ENCODE results near the gene GGTLC2. TPM values are rescaled to one million over a fixed set of nuclear protein-coding genes. Genes with fewer than 3 reads are reported as not detected.
"Not testable (repeated sequence)": the region's sequence is repeated elsewhere in the genome, so short reads cannot be mapped to it uniquely, and the experiment has no call there.

Gene GGTLC2
- total RNA-seq, 1 experiment from 2014 or later = not detected

GRCh38 chr22:22683668-22684361 lies 39.4 kb downstream of the GGTLC2 start:
- BruUV-seq (replicated peaks) = no TSS peak
- intact Hi-C loops (cut with micrococcal nuclease; ENCODE audit: unreplicated experiment) = no loop called here
- DNase-seq = no peak
- no peak overlapping the region for H3K27ac Mint-ChIP-seq (ENCODE audit: unreplicated experiment)
- H3K36me3 Mint-ChIP-seq (ENCODE audit: insufficient read depth, unreplicated experiment) = no peaks in the 10 kb centered on the region
- no peaks in the 10 kb centered on the region for H3K9me3 Mint-ChIP-seq (ENCODE audit: low read depth, unreplicated experiment)
- CTCF ChIA-PET = interaction anchor here (1.4 to 2.4 kb wide), 6 partner anchors 10 to 200 kb away, joined by 5 to 21 read pairs (median 8); no protein-coding TSS in a partner anchor
- no peak overlapping the region for H3K4me3 Mint-ChIP-seq (ENCODE audit: low read depth, unreplicated experiment)
- H3K4me1 Mint-ChIP-seq (ENCODE audit: low read depth, unreplicated experiment) = no peaks in the 10 kb centered on the region
- peaks cover 42% of the 10 kb centered on the region for H3K27me3 Mint-ChIP-seq (ENCODE audit: unreplicated experiment)
- TF ChIP-seq, protein P1, sequence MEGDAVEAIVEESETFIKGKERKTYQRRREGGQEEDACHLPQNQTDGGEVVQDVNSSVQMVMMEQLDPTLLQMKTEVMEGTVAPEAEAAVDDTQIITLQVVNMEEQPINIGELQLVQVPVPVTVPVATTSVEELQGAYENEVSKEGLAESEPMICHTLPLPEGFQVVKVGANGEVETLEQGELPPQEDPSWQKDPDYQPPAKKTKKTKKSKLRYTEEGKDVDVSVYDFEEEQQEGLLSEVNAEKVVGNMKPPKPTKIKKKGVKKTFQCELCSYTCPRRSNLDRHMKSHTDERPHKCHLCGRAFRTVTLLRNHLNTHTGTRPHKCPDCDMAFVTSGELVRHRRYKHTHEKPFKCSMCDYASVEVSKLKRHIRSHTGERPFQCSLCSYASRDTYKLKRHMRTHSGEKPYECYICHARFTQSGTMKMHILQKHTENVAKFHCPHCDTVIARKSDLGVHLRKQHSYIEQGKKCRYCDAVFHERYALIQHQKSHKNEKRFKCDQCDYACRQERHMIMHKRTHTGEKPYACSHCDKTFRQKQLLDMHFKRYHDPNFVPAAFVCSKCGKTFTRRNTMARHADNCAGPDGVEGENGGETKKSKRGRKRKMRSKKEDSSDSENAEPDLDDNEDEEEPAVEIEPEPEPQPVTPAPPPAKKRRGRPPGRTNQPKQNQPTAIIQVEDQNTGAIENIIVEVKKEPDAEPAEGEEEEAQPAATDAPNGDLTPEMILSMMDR (IDR thresholded peaks at IDR 0.05; ENCODE audit: unreplicated experiment) = no peak

- H3K4me3 Mint-ChIP-seq (ENCODE audit: low read depth, unreplicated experiment) = no peak overlapping the region
Observed at GRCh38 chr22:22684580-22685561, 40.5 kb downstream of the GGTLC2 start.

DNA sequence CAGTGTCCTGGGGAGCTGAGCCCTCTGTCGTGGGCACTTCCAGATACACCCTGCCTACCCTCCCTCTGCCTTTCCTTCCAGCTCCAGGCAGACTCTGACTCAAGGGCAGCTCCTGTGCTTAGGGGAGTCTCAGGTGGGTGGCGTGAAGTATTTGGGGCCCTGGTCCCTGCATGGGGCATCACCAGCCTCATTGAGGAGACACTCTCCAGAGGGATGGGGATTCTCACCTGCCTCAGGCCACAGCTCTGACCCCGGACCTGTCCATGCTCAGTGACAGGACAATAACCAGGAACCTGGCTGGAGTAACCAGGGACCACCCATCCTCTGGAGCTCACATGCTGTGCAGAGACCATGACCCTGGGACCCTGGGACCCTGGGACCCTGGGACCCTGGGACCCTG lies 41.2 kb downstream of the GGTLC2 start:
- no peak overlapping the region for H3K27ac Mint-ChIP-seq (ENCODE audit: unreplicated experiment)
- DNase-seq = no peak
- no peak overlapping the region for H3K4me3 Mint-ChIP-seq (ENCODE audit: low read depth, unreplicated experiment)
- H3K4me1 Mint-ChIP-seq (ENCODE audit: low read depth, unreplicated experiment) = no peaks in the 10 kb centered on the region
- CTCF ChIA-PET = interaction anchor here (0.5 to 2.4 kb wide), 16 partner anchors 8 to 423 kb away, joined by 3 to 21 read pairs (median 4); no protein-coding TSS in a partner anchor
- TF ChIP-seq, protein P1 (IDR thresholded peaks at IDR 0.05; ENCODE audit: unreplicated experiment) = no peak
- BruUV-seq (replicated peaks) = no TSS peak
- intact Hi-C loops (cut with micrococcal nuclease; ENCODE audit: unreplicated experiment) = no loop called here
- no peaks in the 10 kb centered on the region for H3K9me3 Mint-ChIP-seq (ENCODE audit: low read depth, unreplicated experiment)
- no peaks in the 10 kb centered on the region for H3K36me3 Mint-ChIP-seq (ENCODE audit: insufficient read depth, unreplicated experiment)
- H3K27me3 Mint-ChIP-seq (ENCODE audit: unreplicated experiment) = peaks cover 24% of the 10 kb centered on the region

More at GRCh38 chr22:22684580-22685561, 40.5 kb downstream of the GGTLC2 start:
- H3K4me1 Mint-ChIP-seq (ENCODE audit: low read depth, unreplicated experiment) = no peaks in the 10 kb centered on the region
- intact Hi-C loops (cut with micrococcal nuclease; ENCODE audit: unreplicated experiment) = no loop called here
- H3K9me3 Mint-ChIP-seq (ENCODE audit: low read depth, unreplicated experiment) = no peaks in the 10 kb centered on the region
- TF ChIP-seq, protein P1 (IDR thresholded peaks at IDR 0.05; ENCODE audit: unreplicated experiment) = peak; percentile 76
- H3K27ac Mint-ChIP-seq (ENCODE audit: unreplicated experiment) = no peak overlapping the region
- peaks cover 31% of the 10 kb centered on the region for H3K27me3 Mint-ChIP-seq (ENCODE audit: unreplicated experiment)
- CTCF ChIA-PET = interaction anchor here (0.5 to 2.4 kb wide), 16 partner anchors 9 to 424 kb away, joined by 3 to 21 read pairs (median 4); no protein-coding TSS in a partner anchor
- BruUV-seq (replicated peaks) = no TSS peak
- DNase-seq = peak; percentile 75
- no peaks in the 10 kb centered on the region for H3K36me3 Mint-ChIP-seq (ENCODE audit: insufficient read depth, unreplicated experiment)

DNA sequence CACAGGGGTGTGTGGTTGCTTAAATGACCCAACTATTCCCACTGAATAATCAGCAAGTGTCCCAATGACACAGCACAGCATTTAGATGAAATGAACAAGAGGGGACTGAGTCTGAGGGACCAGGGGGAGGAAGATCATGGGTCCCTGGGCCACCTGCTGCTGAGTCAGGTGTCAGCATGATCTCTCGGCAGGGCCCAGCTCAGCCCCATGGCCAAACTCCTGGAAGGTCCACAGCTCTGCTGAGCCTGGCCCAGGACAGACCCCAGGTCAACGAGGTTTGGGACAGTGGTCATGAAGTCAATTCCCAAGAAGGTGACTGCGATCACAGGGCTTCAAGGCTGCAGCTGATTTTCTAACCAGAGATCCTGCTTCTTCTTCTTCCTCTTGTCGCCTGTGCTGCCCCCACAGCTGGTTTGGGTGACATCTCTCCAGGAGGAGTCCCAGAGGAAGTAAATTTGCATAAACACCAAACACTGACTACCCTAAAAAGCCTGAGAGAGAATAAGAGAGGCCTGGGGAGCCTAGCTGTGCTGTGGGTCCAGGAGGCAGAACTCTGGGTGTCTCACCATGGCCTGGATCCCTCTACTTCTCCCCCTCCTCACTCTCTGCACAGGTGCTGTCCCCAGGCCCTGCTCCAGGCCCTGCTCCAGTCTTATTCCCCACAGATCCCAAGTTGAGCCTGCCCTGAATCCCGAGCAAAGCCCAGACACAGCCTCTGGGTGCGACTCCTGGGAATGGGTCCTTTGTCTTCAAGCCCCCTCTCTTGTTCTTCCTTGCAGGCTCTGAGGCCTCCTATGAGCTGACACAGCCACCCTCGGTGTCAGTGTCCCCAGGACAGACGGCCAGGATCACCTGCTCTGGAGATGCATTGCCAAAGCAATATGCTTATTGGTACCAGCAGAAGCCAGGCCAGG lies 42.0 kb downstream of the GGTLC2 start:
- peaks cover 15% of the 10 kb centered on the region for H3K27me3 Mint-ChIP-seq (ENCODE audit: unreplicated experiment)
- DNase-seq; H3K36me3 Mint-ChIP-seq (ENCODE audit: insufficient read depth, unreplicated experiment); intact Hi-C loops (cut with micrococcal nuclease; ENCODE audit: unreplicated experiment); H3K4me1 Mint-ChIP-seq (ENCODE audit: low read depth, unreplicated experiment); H3K4me3 Mint-ChIP-seq (ENCODE audit: low read depth, unreplicated experiment); H3K9me3 Mint-ChIP-seq (ENCODE audit: low read depth, unreplicated experiment); BruUV-seq (replicated peaks); H3K27ac Mint-ChIP-seq (ENCODE audit: unreplicated experiment): not testable (repeated sequence)
- CTCF ChIA-PET = interaction anchor here (2.0 to 2.4 kb wide), 2 partner anchors 16 to 20 kb away, joined by 4 to 21 read pairs; no protein-coding TSS in a partner anchor
